ENCODE data around the gene PARP1. TPM values are rescaled to one million over a fixed set of nuclear protein-coding genes. Genes with fewer than 3 reads are reported as not detected.

The PARP1 gene
- total RNA-seq, 2 experiments from 2014 or later: 532 to 594 TPM

GRCh38 chr1:226371866-226372490 is 35.9 kb downstream of the PARP1 start:
- no peak overlapping the region for H2AFZ ChIP-seq (ENCODE audit: low read length)
- ChIA-PET CTCF (ENCODE audit: unreplicated experiment) (no interaction called here), POLR2A (interaction anchor here (1.0 to 2.3 kb wide), 8 partner anchors 15 to 246 kb away, joined by 3 to 8 read pairs (median 5); no protein-coding TSS in a partner anchor)
- H3K4me1 ChIP-seq (ENCODE audit: insufficient read depth, low read length, poor library complexity, severe bottlenecking): peaks cover 53% of the 10 kb centered on the region
- BruUV-seq (replicated peaks): no TSS peak
- H3K27ac ChIP-seq (ENCODE audit: low read depth, low read length, poor library complexity, severe bottlenecking): peak overlapping the region; percentile 88
- DNase-seq (ENCODE audit: low spot score): no peak
- H3K79me2 ChIP-seq (ENCODE audit: insufficient read depth, low read depth, low read length): peaks cover 42% of the 10 kb centered on the region; the same call in 1 of the 2 replicates
- no peaks in the 10 kb centered on the region for H3K9me3 ChIP-seq (ENCODE audit: low read length)
- peak overlapping the region; percentile 76 for H3K4me2 ChIP-seq (ENCODE audit: low read length)
- no peaks in the 10 kb centered on the region for H4K20me1 ChIP-seq (ENCODE audit: insufficient read depth, low read length)
- no peaks in the 10 kb centered on the region for H3K9me2 ChIP-seq (ENCODE audit: insufficient read depth, low read length)
- no peak for TF ChIP-seq EZH2phosphoT487 (IDR thresholded peaks at IDR 0.05; ENCODE audit: borderline replicate concordance, low read depth, low read length)
- TF ChIP-seq CTCF (conservative IDR thresholded peaks at IDR 0.05; ENCODE audit: low read length): no peak
- intact Hi-C loops (cut with micrococcal nuclease; ENCODE audit: unreplicated experiment): loop anchor here (2.0 kb wide), 1 partner anchor 63 kb away; the partner anchor contains the start of gene LIN9
- peaks cover 100% of the 10 kb centered on the region for H3K36me3 ChIP-seq (ENCODE audit: insufficient read depth, low read length)
- peak overlapping the region; percentile 61 for H3K4me3 ChIP-seq (ENCODE audit: low read depth, low read length, poor library complexity, severe bottlenecking)

GRCh38 chr1:226371027-226371694 is 36.7 kb downstream of the PARP1 start:
- Histone ChIP-seq H3K9me3 (ENCODE audit: low read length) (no peaks in the 10 kb centered on the region), H3K4me2 (ENCODE audit: low read length) (peak overlapping the region; percentile 76), H3K27ac (ENCODE audit: low read depth, low read length, poor library complexity, severe bottlenecking) (peak overlapping the region; percentile 88), H3K79me2 (ENCODE audit: insufficient read depth, low read depth, low read length) (peaks cover 42% of the 10 kb centered on the region; the same call in 1 of the 2 replicates), H4K20me1 (ENCODE audit: insufficient read depth, low read length) (no peaks in the 10 kb centered on the region), H2AFZ (ENCODE audit: low read length) (no peak overlapping the region), H3K36me3 (ENCODE audit: insufficient read depth, low read length) (peaks cover 100% of the 10 kb centered on the region), H3K4me1 (ENCODE audit: insufficient read depth, low read length, poor library complexity, severe bottlenecking) (peaks cover 53% of the 10 kb centered on the region), H3K4me3 (ENCODE audit: low read depth, low read length, poor library complexity, severe bottlenecking) (peak overlapping the region; percentile 61), H3K9me2 (ENCODE audit: insufficient read depth, low read length) (no peaks in the 10 kb centered on the region)
- intact Hi-C loops (cut with micrococcal nuclease; ENCODE audit: unreplicated experiment): loop anchor here (2.0 kb wide), 1 partner anchor 62 kb away; the partner anchor contains the start of gene LIN9
- peak; percentile 79 for DNase-seq (ENCODE audit: low spot score)
- ChIA-PET CTCF (ENCODE audit: unreplicated experiment) (no interaction called here), POLR2A (interaction anchor here (0.6 to 2.3 kb wide), 12 partner anchors 9 to 380 kb away, joined by 3 to 8 read pairs (median 4); no protein-coding TSS in a partner anchor)
- TF ChIP-seq EZH2phosphoT487 (IDR thresholded peaks at IDR 0.05; ENCODE audit: borderline replicate concordance, low read depth, low read length) (no peak), CTCF (conservative IDR thresholded peaks at IDR 0.05; ENCODE audit: low read length) (no peak)
- no TSS peak for BruUV-seq (replicated peaks)
